Liver (tissue), 9 donors: ENCODE measurements around the gene GTPBP8. TPM values are rescaled to one million over a fixed set of nuclear protein-coding genes. Genes with fewer than 3 reads are reported as not detected.

ENCODE experiments used
- DNase-seq: peaks from one replicate; pipeline ENCODE4 v3.0.0-alpha.2; 2017; ENCODE audit warnings: low spot score
- H3K27ac ChIP-seq, 2 donors: one replicate each; pipeline ENCODE4 v1.7.0; 2013; ENCODE audit warnings: inconsistent platforms in 2 of 2, low read length in 2 of 2, control low read depth in 1 of 2, low read depth in 1 of 2, mild to moderate bottlenecking in 1 of 2
- H3K27me3 ChIP-seq, 4 donors: one replicate each; pipeline versions ENCODE4 v1.6.1 to v1.7.0; 2013; ENCODE audit warnings: low read length in 3 of 4, inconsistent platforms in 1 of 4, mild to moderate bottlenecking in 1 of 4, moderate library complexity in 1 of 4; ENCODE audit not compliant: control insufficient read depth in 4 of 4, insufficient read depth in 4 of 4
- H3K36me3 ChIP-seq, 4 donors: one replicate each; pipeline versions ENCODE4 v1.6.1 to v1.7.0; 2013; ENCODE audit warnings: low read length in 3 of 4, mild to moderate bottlenecking in 3 of 4, low read depth in 1 of 4, moderate library complexity in 1 of 4; ENCODE audit not compliant: control insufficient read depth in 4 of 4, insufficient read depth in 3 of 4
- H3K4me1 ChIP-seq, 4 donors: one replicate each; pipeline versions ENCODE4 v1.6.1 to v1.7.0; 2013; ENCODE audit warnings: low read length in 3 of 4, mild to moderate bottlenecking in 3 of 4, moderate library complexity in 1 of 4; ENCODE audit not compliant: control insufficient read depth in 4 of 4, insufficient read depth in 4 of 4
- H3K4me3 ChIP-seq, 3 donors: one replicate each; pipeline versions ENCODE4 v1.6.1 to v1.7.0; 2013; ENCODE audit warnings: low read length in 3 of 3, control low read depth in 1 of 3, low read depth in 1 of 3, mild to moderate bottlenecking in 1 of 3
- H3K9ac ChIP-seq, 2 donors: one replicate each; pipeline ENCODE4 v1.7.0; 2013; ENCODE audit warnings: low read length in 2 of 2, mild to moderate bottlenecking in 2 of 2, moderate library complexity in 2 of 2, control low read depth in 1 of 2, low read depth in 1 of 2
- H3K9me3 ChIP-seq, 4 donors: one replicate each; pipeline versions ENCODE4 v1.6.1 to v1.7.0; 2013; ENCODE audit warnings: low read length in 3 of 4; ENCODE audit not compliant: control insufficient read depth in 4 of 4
- ATF3 ChIP-seq: IDR thresholded peaks from 2 replicates; pipeline ENCODE4 v1.6.1; 2016; ENCODE audit warnings: antibody characterized with exemption
- EGR1 ChIP-seq, 2 donors: IDR thresholded peaks; 2 replicates each; pipeline ENCODE4 v1.6.1; 2016 to 2018; ENCODE audit warnings: antibody characterized with exemption in 2 of 2, low read depth in 2 of 2
- FOXA1 ChIP-seq: IDR thresholded peaks from 2 replicates; pipeline ENCODE4 v1.6.1; 2016; ENCODE audit warnings: antibody characterized with exemption
- FOXA2 ChIP-seq: IDR thresholded peaks from 2 replicates; pipeline ENCODE4 v1.6.1; 2016; ENCODE audit warnings: antibody characterized with exemption
- GABPA ChIP-seq, 2 donors: IDR thresholded peaks in 1 of 2; conservative IDR thresholded peaks in 1 of 2; 2 replicates each; pipeline ENCODE4 v1.6.1; 2016; ENCODE audit warnings: antibody characterized with exemption in 2 of 2, mild to moderate bottlenecking in 1 of 2, moderate library complexity in 1 of 2
- HNF4A ChIP-seq, 2 donors: conservative IDR thresholded peaks; 2 replicates each; pipeline ENCODE4 v1.6.1; 2016; ENCODE audit warnings: antibody characterized with exemption in 2 of 2, mild to moderate bottlenecking in 2 of 2
- JUND ChIP-seq, 2 donors: IDR thresholded peaks; 2 replicates each; pipeline ENCODE4 v1.6.1; 2016; ENCODE audit warnings: antibody characterized with exemption in 2 of 2
- NR2F2 ChIP-seq: IDR thresholded peaks from 2 replicates; pipeline ENCODE4 v1.6.1; 2016; ENCODE audit warnings: antibody characterized with exemption
- RAD21 ChIP-seq, 2 donors: IDR thresholded peaks; 2 replicates each; pipeline ENCODE4 v1.6.1; 2016; ENCODE audit warnings: antibody characterized with exemption in 2 of 2, mild to moderate bottlenecking in 2 of 2
- REST ChIP-seq: IDR thresholded peaks from 2 replicates; pipeline ENCODE4 v1.6.1; 2016; ENCODE audit warnings: antibody characterized with exemption, mild to moderate bottlenecking
- RXRA ChIP-seq, 2 donors: IDR thresholded peaks; 2 replicates each; pipeline ENCODE4 v1.6.1; 2017 to 2018; ENCODE audit warnings: antibody characterized with exemption in 2 of 2, mild to moderate bottlenecking in 1 of 2
- TAF1 ChIP-seq: conservative IDR thresholded peaks from 2 replicates; pipeline ENCODE4 v1.6.1; 2016; ENCODE audit warnings: antibody characterized with exemption, mild to moderate bottlenecking
- WGBS: extraction: QIAGEN DNeasy Blood & Tissue Kit; methylation state at CpG from one replicate; pipeline ENCODE4 v1.1.7; 2013; 5-methylcytosine and 5-hydroxymethylcytosine counted together
- polyA plus RNA-seq, 2 donors: library from polyadenylated mRNA; stranded (reverse) in 1 of 2; unstranded in 1 of 2; fragments of 200-250 nt in 1 of 2; fragments of >200 nt in 1 of 2; fragmentation: Nextera tagmentation in 1 of 2; extraction: Ambion mirVana in 1 of 2; gene quantifications; one replicate each; pipeline versions ENCODE4 v1.2.1 to v1.2.3, GENCODE V29; 2013 to 2015
- total RNA-seq, 2 donors: library from RNA; depleted of rRNA; stranded (reverse); fragments of >200 nt; gene quantifications; one replicate each; pipeline ENCODE4 v1.2.3, GENCODE V29; 2014
- TF ChIP-seq, protein P1 (sequence below): fragments of 150-350 bp; IDR thresholded peaks from 2 replicates; pipeline ENCODE4 v1.5.1; 2017; ENCODE audit warnings: improper control_type of control experiment, low read depth, low read length; ENCODE audit not compliant: missing input control
- TF ChIP-seq, protein P2 (sequence below): IDR thresholded peaks from 2 replicates; pipeline ENCODE4 v1.6.1; 2016; ENCODE audit warnings: antibody characterized with exemption
- donor health status: healthy.
- donor health status: healthy.
- donor health status: healthy.
- donor health status: healthy.
- donor health status: healthy.

GTPBP8 gene
- total and polyA plus RNA-seq, 4 donors = 7.4 to 17.6 (median 9.2) TPM

- no peak for TF ChIP-seq ATF3
- no peak for TF ChIP-seq TAF1
- no peak for TF ChIP-seq JUND (IDR thresholded peaks at IDR 0.05)
- TF ChIP-seq RAD21 (IDR thresholded peaks at IDR 0.05) = no peak
- no peak for TF ChIP-seq FOXA1
- no peak for TF ChIP-seq EGR1 (IDR thresholded peaks at IDR 0.05; ENCODE audit: low read depth in 2 of 2)
Measured at GRCh38 chr3:113034011-113034410, 43.2 kb downstream of the GTPBP8 start (continued).

- WGBS = 56% methylated on average over 6 of the region's 6 CpGs
- TF ChIP-seq JUND (IDR thresholded peaks at IDR 0.05) = no peak
- TF ChIP-seq, protein P1, sequence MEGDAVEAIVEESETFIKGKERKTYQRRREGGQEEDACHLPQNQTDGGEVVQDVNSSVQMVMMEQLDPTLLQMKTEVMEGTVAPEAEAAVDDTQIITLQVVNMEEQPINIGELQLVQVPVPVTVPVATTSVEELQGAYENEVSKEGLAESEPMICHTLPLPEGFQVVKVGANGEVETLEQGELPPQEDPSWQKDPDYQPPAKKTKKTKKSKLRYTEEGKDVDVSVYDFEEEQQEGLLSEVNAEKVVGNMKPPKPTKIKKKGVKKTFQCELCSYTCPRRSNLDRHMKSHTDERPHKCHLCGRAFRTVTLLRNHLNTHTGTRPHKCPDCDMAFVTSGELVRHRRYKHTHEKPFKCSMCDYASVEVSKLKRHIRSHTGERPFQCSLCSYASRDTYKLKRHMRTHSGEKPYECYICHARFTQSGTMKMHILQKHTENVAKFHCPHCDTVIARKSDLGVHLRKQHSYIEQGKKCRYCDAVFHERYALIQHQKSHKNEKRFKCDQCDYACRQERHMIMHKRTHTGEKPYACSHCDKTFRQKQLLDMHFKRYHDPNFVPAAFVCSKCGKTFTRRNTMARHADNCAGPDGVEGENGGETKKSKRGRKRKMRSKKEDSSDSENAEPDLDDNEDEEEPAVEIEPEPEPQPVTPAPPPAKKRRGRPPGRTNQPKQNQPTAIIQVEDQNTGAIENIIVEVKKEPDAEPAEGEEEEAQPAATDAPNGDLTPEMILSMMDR = peak; percentile 88
- peak; percentile 67 to 79 for TF ChIP-seq RAD21 (IDR thresholded peaks at IDR 0.05)
- no peak for TF ChIP-seq EGR1 (IDR thresholded peaks at IDR 0.05; ENCODE audit: low read depth in 2 of 2)
- TF ChIP-seq GABPA (IDR thresholded peaks at IDR 0.05 in 1 of 2, conservative IDR thresholded peaks at IDR 0.05 in 1 of 2) = no peak
- TF ChIP-seq ATF3 = no peak
- TF ChIP-seq RXRA (IDR thresholded peaks at IDR 0.05) = no peak
- TF ChIP-seq, protein P2, sequence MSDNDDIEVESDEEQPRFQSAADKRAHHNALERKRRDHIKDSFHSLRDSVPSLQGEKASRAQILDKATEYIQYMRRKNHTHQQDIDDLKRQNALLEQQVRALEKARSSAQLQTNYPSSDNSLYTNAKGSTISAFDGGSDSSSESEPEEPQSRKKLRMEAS = no peak
- no peak for TF ChIP-seq NR2F2
- TF ChIP-seq TAF1 = no peak
- no peak for TF ChIP-seq FOXA2
- no peak for TF ChIP-seq REST
- no peak overlapping the region for H3K4me3 ChIP-seq
- no peaks in the 10 kb centered on the region for H3K4me1 ChIP-seq
- H3K36me3 ChIP-seq = no peaks in the 10 kb centered on the region
- no peaks in the 10 kb centered on the region for H3K27me3 ChIP-seq
- H3K9me3 ChIP-seq = no peaks in the 10 kb centered on the region
- DNase-seq = no peak
- no peak overlapping the region for H3K9ac ChIP-seq
- H3K27ac ChIP-seq = no peak overlapping the region
Measured at GRCh38 chr3:113035387-113035982, 44.7 kb downstream of the GTPBP8 start.

DNA sequence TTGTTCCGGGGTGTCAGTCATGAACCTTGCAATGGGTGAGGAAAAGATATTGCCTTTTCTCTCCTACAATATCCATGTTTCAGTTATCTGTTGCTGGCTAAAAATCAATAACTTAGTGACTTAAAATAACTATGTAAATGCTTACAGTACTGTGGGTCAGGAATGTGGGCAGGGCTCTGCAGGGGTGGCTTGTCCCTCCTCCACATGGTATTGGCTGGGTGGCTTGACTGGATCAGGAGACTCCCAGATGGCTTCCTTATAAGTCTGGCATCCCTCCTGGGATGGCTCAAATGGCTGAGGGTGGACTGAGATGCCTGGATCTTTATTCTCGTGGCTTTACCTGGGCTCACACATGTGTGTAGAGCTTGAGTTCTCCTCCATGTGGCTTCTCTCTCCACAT is 47.5 kb downstream of the GTPBP8 start:
- no peaks in the 10 kb centered on the region for H3K36me3 ChIP-seq
- no peaks in the 10 kb centered on the region for H3K9me3 ChIP-seq
- WGBS = 96% methylated on average over 2 of the region's 2 CpGs
- no peaks in the 10 kb centered on the region for H3K27me3 ChIP-seq
- TF ChIP-seq HNF4A (conservative IDR thresholded peaks at IDR 0.05) (no peak), JUND (IDR thresholded peaks at IDR 0.05) (no peak), RXRA (IDR thresholded peaks at IDR 0.05) (no peak)
- DNase-seq = no peak
- no peak overlapping the region for H3K27ac ChIP-seq
- H3K4me3 ChIP-seq = no peak overlapping the region
- no peak overlapping the region for H3K9ac ChIP-seq
- H3K4me1 ChIP-seq = no peaks in the 10 kb centered on the region
